Loucy (cell line): Measurements from ENCODE around the gene RPS6KA6.

Experiments
- H2AFZ ChIP-seq: fragments of 200-600 bp; sonication (generic); 2 replicates; pipeline ENCODE4 v1.6.0; 2016; ENCODE audit warnings: antibody characterized with exemption, mild to moderate bottlenecking, low read length, moderate library complexity
- H3F3A ChIP-seq: fragments of 200-600 bp; 2 replicates; pipeline ENCODE4 v1.6.0; 2016; ENCODE audit warnings: antibody characterized with exemption, low read depth, mild to moderate bottlenecking
- H3K27me3 ChIP-seq: fragments of 200-600 bp; sonication (generic); 2 replicates; pipeline ENCODE4 v1.6.1; 2014; ENCODE audit warnings: low read length, mild to moderate bottlenecking; ENCODE audit not compliant: insufficient read depth, poor library complexity, severe bottlenecking
- H3K36me3 ChIP-seq: fragments of 200-600 bp; sonication (generic); 2 replicates; pipeline ENCODE4 v1.6.1; 2016; ENCODE audit warnings: low read length; ENCODE audit not compliant: insufficient read depth
- H3K4me1 ChIP-seq: fragments of 200-600 bp; sonication (generic); 2 replicates; pipeline ENCODE4 v1.5.1; 2014; ENCODE audit warnings: low read length, mild to moderate bottlenecking; ENCODE audit not compliant: insufficient read depth, poor library complexity, severe bottlenecking
- H3K4me2 ChIP-seq: fragments of 200-600 bp; sonication (generic); 2 replicates; pipeline ENCODE4 v1.6.0; 2014; ENCODE audit warnings: antibody characterized with exemption, low read length, low read depth, mild to moderate bottlenecking; ENCODE audit not compliant: poor library complexity, severe bottlenecking
- H3K4me3 ChIP-seq: fragments of 200-600 bp; sonication (generic); 2 replicates; pipeline ENCODE4 v1.5.1; 2014; ENCODE audit warnings: low read length, mild to moderate bottlenecking, mixed read lengths; ENCODE audit not compliant: poor library complexity, severe bottlenecking
- H3K79me2 ChIP-seq: fragments of 200-600 bp; sonication (generic); 2 replicates; pipeline ENCODE4 v1.6.1; 2014; ENCODE audit warnings: low read length; ENCODE audit not compliant: insufficient read depth
- H3K9ac ChIP-seq: fragments of 200-600 bp; sonication (generic); 2 replicates; pipeline ENCODE4 v1.6.0; 2014; ENCODE audit warnings: mild to moderate bottlenecking, low read depth, low read length, moderate library complexity; ENCODE audit not compliant: poor library complexity, severe bottlenecking
- H3K9me2 ChIP-seq: fragments of 200-600 bp; sonication (generic); replicated peaks from 2 replicates; pipeline ENCODE4 v1.6.1; 2016; ENCODE audit warnings: low read depth, low read length, mixed read lengths
- H3K9me3 ChIP-seq: fragments of 200-600 bp; sonication (generic); 2 replicates; pipeline ENCODE4 v1.6.1; 2014; ENCODE audit warnings: mild to moderate bottlenecking, antibody characterized with exemption, low read length, low read depth; ENCODE audit not compliant: insufficient read depth
- H4K20me1 ChIP-seq: fragments of 200-600 bp; sonication (generic); 2 replicates; pipeline ENCODE4 v1.6.0; 2014; ENCODE audit warnings: antibody characterized with exemption, low read length, mild to moderate bottlenecking; ENCODE audit not compliant: insufficient read depth, poor library complexity, severe bottlenecking
- CTCF ChIP-seq: fragments of 200-600 bp; sonication (generic); conservative IDR thresholded peaks from 2 replicates; pipeline ENCODE4 v1.5.1; 2014; ENCODE audit warnings: mild to moderate bottlenecking, antibody characterized with exemption, low read length
- EZH2phosphoT487 ChIP-seq: fragments of 200-600 bp; IDR thresholded peaks from 2 replicates; pipeline ENCODE4 v1.6.1; 2018; ENCODE audit warnings: antibody characterized with exemption, mild to moderate bottlenecking, moderate library complexity, borderline replicate concordance

The RPS6KA6 gene

GRCh38 chrX:84189125-84189524 is 1.1 kb upstream of the RPS6KA6 start:
- no peak overlapping the region for H3K4me3 ChIP-seq
- no peaks in the 10 kb centered on the region for H4K20me1 ChIP-seq
- H3K4me2 ChIP-seq = no peak overlapping the region
- H2AFZ ChIP-seq = no peak overlapping the region
- TF ChIP-seq EZH2phosphoT487 = no peak
- TF ChIP-seq CTCF = no peak
- H3K27me3 ChIP-seq = no peaks in the 10 kb centered on the region
- no peaks in the 10 kb centered on the region for H3K79me2 ChIP-seq
- H3K36me3 ChIP-seq = no peaks in the 10 kb centered on the region
- H3K9me3 ChIP-seq = no peaks in the 10 kb centered on the region
- H3K9me2 ChIP-seq = no peaks in the 10 kb centered on the region
- H3K9ac ChIP-seq = no peak overlapping the region
- H3K4me1 ChIP-seq = no peaks in the 10 kb centered on the region
- H3F3A ChIP-seq = no peaks in the 10 kb centered on the region

GRCh38 chrX:84188320-84188834 is 378 bp upstream of the RPS6KA6 start:
- Histone ChIP-seq H3K36me3 (no peaks in the 10 kb centered on the region), H3K4me2 (no peak overlapping the region), H3K9me3 (no peaks in the 10 kb centered on the region), H3K79me2 (no peaks in the 10 kb centered on the region), H3K4me3 (no peak overlapping the region), H2AFZ (no peak overlapping the region), H4K20me1 (no peaks in the 10 kb centered on the region), H3F3A (no peaks in the 10 kb centered on the region), H3K9me2 (no peaks in the 10 kb centered on the region), H3K9ac (no peak overlapping the region), H3K4me1 (no peaks in the 10 kb centered on the region), H3K27me3 (no peaks in the 10 kb centered on the region)
- TF ChIP-seq EZH2phosphoT487 = no peak
- no peak for TF ChIP-seq CTCF

GRCh38 chrX:84186603-84187532 is 1.1 kb downstream of the RPS6KA6 start:
- no peak overlapping the region for H3K4me3 ChIP-seq
- H3K27me3 ChIP-seq = no peaks in the 10 kb centered on the region
- H3K4me2 ChIP-seq = no peak overlapping the region
- no peak for TF ChIP-seq EZH2phosphoT487
- TF ChIP-seq CTCF = no peak
- no peaks in the 10 kb centered on the region for H3K9me3 ChIP-seq
- H4K20me1 ChIP-seq = no peaks in the 10 kb centered on the region
- no peak overlapping the region for H2AFZ ChIP-seq
- no peak overlapping the region for H3K9ac ChIP-seq
- no peaks in the 10 kb centered on the region for H3K9me2 ChIP-seq
- no peaks in the 10 kb centered on the region for H3K4me1 ChIP-seq
- no peaks in the 10 kb centered on the region for H3K36me3 ChIP-seq
- H3F3A ChIP-seq = no peaks in the 10 kb centered on the region
- H3K79me2 ChIP-seq = no peaks in the 10 kb centered on the region
